Measurements from ENCODE around the gene TMEM54. TPM values are rescaled to one million over a fixed set of nuclear protein-coding genes. Genes with fewer than 3 reads are reported as not detected.

Gene TMEM54
- total and polyA plus RNA-seq, 10 of the 15 experiments (the other 5 are each of a cell fraction or from before 2014, with no cell fraction given) = 0.07 to 0.94 (median 0.56) TPM; not detected in 1

DNA sequence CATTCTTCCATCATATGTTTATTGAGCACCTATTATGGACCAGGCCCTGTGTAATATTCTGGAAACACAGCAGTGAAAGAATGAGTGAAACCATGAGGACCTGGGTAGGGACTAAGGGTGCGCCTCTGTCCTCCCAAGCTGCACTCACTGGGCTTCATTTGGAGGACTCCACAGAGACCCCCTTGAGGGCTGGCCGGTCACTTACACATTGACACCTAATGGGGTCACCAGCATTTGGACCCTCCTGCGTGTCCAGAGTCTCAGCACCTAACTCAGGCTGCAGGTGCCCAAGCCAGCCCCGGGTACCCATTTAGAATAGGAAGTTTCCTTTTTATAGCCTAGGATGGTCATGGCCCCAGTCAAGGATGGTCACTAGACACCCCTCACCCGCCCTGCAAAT is 27.7 kb downstream of the TMEM54 start:
- in situ Hi-C loops (cut with MboI) = no loop called here
- WGBS (ENCODE audit: insufficient coverage, insufficient replicate concordance, low lambda C conversion rate, missing lambda C conversion rate) = 28% methylated on average over 5 of the region's 5 CpGs
- H4K20me1 ChIP-seq (ENCODE audit: control insufficient read depth, insufficient read depth) = no peaks in the 10 kb centered on the region; the same call in 1 of the 2 replicates
- BruUV-seq (replicated peaks) = no TSS peak
- no peak overlapping the region for H3K4me2 ChIP-seq (ENCODE audit: control insufficient read depth, insufficient read depth)
- ATAC-seq (no peak), FAIRE-seq (no peak), DNase-seq (ENCODE audit: low read depth, low spot score) (no peak)
- SMC1A ChIA-PET (ENCODE audit: uncharacterized antibody, unreplicated experiment) = interaction anchor here (0.5 to 3.1 kb wide), 7 partner anchors 45 to 353 kb away, joined by 3 to 11 read pairs (median 4); no protein-coding TSS in a partner anchor
- CTCF ChIA-PET = interaction anchor here (0.6 to 3.2 kb wide), 23 partner anchors 13 to 353 kb away, joined by 3 to 48 read pairs (median 4); no protein-coding TSS in a partner anchor
- no peak overlapping the region for H3K9ac ChIP-seq (ENCODE audit: control insufficient read depth, insufficient read depth, low read length)
- H3K4me3 ChIP-seq = no peak overlapping the region
- H3K4me1 ChIP-seq (ENCODE audit: control insufficient read depth, insufficient read depth, low read length) = peaks cover 10% of the 10 kb centered on the region
- H3K36me3 ChIP-seq (ENCODE audit: control insufficient read depth in 2 of 2, insufficient read depth in 2 of 2, low read length in 1 of 2) = no peaks in the 10 kb centered on the region; a peak in 1 of 4 replicates
- intact Hi-C loops (cut with micrococcal nuclease; ENCODE audit: unreplicated experiment) = loop anchor here (2.0 to 10.0 kb wide), 3 partner anchors 56 to 473 kb away; partner anchors contain the start of genes S100PBP and YARS1
- RAD21 ChIA-PET (ENCODE audit: unreplicated experiment) = interaction anchor here (0.5 to 3.4 kb wide), 8 partner anchors 38 to 353 kb away, joined by 3 to 34 read pairs (median 5); partner anchors contain the start of genes S100PBP and YARS1
- H2AFZ ChIP-seq (ENCODE audit: control insufficient read depth, low read depth, low read length) = no peak overlapping the region
- TF ChIP-seq CHD2 (IDR thresholded peaks at IDR 0.05; ENCODE audit: borderline replicate concordance, low read depth, low read length) (no peak), ZNF274 (IDR thresholded peaks at IDR 0.05; ENCODE audit: insufficient read depth, insufficient read length) (no peak), GATAD2B (conservative IDR thresholded peaks at IDR 0.05; ENCODE audit: low read depth) (no peak), SMC3 (IDR thresholded peaks at IDR 0.05; ENCODE audit: borderline replicate concordance, low read length) (no peak), PRDM15 (CRISPR knock-in tag; IDR thresholded peaks at IDR 0.05) (no peak), CHD1 (IDR thresholded peaks at IDR 0.05; ENCODE audit: low read depth, low read length) (no peak), CBX3 (IDR thresholded peaks at IDR 0.05; ENCODE audit: borderline replicate concordance, low read depth) (no peak)
- TF ChIP-seq, protein P1, sequence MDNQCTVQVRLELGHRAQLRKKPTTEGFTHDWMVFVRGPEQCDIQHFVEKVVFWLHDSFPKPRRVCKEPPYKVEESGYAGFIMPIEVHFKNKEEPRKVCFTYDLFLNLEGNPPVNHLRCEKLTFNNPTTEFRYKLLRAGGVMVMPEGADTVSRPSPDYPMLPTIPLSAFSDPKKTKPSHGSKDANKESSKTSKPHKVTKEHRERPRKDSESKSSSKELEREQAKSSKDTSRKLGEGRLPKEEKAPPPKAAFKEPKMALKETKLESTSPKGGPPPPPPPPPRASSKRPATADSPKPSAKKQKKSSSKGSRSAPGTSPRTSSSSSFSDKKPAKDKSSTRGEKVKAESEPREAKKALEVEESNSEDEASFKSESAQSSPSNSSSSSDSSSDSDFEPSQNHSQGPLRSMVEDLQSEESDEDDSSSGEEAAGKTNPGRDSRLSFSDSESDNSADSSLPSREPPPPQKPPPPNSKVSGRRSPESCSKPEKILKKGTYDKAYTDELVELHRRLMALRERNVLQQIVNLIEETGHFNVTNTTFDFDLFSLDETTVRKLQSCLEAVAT (IDR thresholded peaks at IDR 0.05) = no peak
- TF ChIP-seq, protein P2, sequence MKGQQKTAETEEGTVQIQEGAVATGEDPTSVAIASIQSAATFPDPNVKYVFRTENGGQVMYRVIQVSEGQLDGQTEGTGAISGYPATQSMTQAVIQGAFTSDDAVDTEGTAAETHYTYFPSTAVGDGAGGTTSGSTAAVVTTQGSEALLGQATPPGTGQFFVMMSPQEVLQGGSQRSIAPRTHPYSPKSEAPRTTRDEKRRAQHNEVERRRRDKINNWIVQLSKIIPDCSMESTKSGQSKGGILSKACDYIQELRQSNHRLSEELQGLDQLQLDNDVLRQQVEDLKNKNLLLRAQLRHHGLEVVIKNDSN (IDR thresholded peaks at IDR 0.05; ENCODE audit: borderline replicate concordance, extremely low read length, insufficient read depth, low read depth, low read length) = no peak
- H3K79me2 ChIP-seq (ENCODE audit: control insufficient read depth, insufficient read depth, low read length) = no peaks in the 10 kb centered on the region
- peaks cover 9 to 12% of the 10 kb centered on the region in 2 experiments; a peak in 3 of 4 replicates for H3K27me3 ChIP-seq (replicated peaks in 1 of 2; ENCODE audit: control insufficient read depth in 2 of 2, insufficient read depth in 2 of 2, low read length in 1 of 2)
- POLR2A ChIA-PET = no interaction called here
- H3K27ac ChIP-seq (ENCODE audit: control insufficient read depth, insufficient read depth) = no peak overlapping the region
- H3K9me3 ChIP-seq (replicated peaks; ENCODE audit: control insufficient read depth, insufficient read depth, low read length) = no peaks in the 10 kb centered on the region

Measured in GM12878 (cell line).